ENCODE results near the gene MLLT3.
"Not testable (repeated sequence)": the region's sequence is repeated elsewhere in the genome, so short reads cannot be mapped to it uniquely, and the experiment has no call there.

MLLT3 gene

DNA sequence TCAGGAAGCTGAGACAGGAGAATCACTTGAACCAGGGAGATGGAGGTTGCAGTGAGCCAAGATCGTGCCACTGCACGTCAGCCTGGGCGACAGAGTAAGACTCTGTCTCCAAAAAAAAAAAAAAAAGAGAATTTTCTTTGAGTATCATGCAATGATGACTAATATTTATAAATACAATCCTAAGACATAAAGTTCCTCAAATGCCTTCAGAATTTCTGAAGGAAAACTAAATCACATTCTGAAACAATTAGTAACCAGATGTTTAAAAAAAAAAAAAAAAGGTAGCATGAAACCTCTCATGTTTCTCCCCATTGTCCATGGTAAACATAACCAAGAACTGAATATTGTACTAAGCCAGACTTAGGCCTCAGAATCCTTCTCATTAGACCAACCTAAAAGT, 23.1 kb downstream of the MLLT3 start:
- no peak for DNase-seq

- no peak for DNase-seq
These were observed 23.9 kb downstream of the MLLT3 start for GRCh38 chr9:20598367-20598766.

GRCh38 chr9:20597862-20598261, 24.4 kb downstream of the MLLT3 start:
- no peak for DNase-seq

DNA sequence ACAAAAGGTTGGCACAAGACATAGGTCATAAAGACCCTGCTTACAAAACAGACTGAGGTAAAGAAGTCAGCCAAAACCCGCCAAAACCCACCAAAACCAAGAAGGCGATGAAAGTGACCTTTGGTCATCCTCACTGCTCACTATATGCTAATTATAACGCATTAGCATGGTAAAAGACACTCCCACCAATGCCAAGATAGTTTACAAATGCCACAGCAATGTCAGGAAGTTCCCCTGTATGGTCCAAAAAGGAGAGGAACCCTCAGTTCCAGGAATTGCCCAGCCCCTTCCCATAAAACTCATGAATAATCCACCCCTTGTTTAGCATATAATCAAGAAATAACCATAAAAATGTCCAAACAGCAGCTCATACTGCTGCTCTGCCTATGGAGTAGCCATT, 27.7 kb downstream of the MLLT3 start:
- DNase-seq: no peak

DNA sequence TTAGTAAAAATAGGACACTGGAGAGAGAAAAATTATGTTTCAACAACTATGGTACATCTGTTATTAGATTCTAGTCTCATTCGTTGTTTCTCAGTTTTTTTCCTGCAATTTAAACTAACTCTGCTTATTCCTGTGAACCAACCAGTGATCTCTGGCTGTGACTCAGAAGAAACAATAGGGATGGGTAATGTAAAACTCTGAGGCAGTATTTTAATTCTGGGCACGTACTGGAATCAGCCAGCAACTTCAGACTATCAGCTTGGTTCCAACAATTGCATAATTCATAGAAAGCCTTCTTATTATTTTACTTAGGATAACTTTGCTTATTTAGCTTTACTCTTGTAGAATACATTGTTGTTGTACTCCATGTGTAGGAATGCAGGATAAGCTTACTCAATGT, 28.8 kb downstream of the MLLT3 start:
- peak in 3 of 51 donors; percentile 2 to 32 (median 3) for DNase-seq

DNA sequence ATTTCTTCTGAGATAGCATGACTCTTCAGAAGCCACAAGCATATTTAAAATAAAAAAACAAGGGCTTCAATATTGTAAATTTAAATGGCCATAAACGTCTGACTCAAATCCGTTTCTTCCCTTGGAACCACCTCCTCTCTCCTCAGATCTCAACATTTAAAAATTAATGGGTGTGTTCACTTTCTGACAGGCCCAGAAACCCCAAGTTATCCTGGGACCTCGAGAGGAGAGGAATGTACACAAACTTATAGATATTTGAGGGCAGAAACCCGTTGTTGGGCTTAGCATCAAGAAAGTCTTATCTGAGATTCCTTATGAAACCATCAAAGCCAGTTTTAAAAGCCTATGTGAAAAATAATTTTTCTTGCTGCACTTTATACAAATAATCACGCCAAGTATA, 29.2 kb downstream of the MLLT3 start:
- no peak for DNase-seq

DNA sequence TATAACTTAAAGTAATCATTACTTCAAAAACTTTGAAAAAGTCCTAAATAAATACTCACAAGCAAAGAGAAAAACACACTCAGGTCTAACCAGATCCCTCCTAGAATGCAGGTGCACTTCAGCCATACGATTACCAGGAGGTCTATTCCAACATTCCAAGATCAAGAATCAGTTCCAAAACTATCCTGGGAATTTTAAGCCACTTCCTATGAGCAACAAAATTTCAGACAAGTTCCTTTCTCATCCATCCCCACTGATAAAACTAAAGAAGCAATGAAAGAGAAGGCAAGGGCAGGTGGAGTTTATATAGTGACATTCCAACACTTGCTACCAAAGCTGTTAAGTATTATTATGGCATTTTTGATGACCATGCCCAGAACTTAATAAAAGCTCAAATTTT, 29.6 kb downstream of the MLLT3 start:
- no peak for DNase-seq

GRCh38 chr9:20591223-20591622, 31.1 kb downstream of the MLLT3 start:
- no peak for DNase-seq

DNA sequence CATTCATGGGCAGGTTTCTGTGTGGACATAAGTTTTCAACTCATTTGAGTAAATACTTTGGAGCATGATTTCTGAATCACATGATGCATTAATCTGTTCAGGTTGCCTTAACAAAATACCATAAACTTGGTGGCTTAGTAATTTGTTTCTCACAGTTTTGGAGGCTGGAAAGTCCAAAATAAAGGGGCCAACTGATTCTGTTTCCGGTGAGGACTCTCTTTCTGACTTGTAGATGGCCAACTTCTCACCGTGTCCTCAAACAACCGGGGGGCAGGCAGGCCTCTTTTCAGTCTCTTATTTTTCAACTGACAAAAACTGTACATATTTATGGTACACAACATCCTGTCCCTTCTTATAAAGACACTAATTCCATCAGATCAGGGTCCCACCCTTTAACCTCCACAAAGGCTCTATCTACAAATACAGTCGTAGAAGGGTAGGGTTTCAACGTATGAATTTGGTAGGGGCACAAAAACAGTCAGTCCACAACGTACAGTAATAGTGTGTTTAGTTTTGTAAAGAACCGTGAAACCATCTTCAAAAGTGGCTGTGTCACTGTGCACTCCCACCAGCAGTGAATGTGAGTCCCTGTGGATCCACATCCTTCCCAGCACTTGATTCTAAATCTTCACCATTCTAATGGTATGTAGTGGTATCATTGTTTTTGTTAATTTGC, 37.2 kb downstream of the MLLT3 start:
- DNase-seq: no peak

- DNase-seq: not testable (repeated sequence)
These were observed 39.2 kb downstream of the MLLT3 start for GRCh38 chr9:20583088-20583487.

GRCh38 chr9:20582150-20582549, 40.1 kb downstream of the MLLT3 start:
- no peak for DNase-seq

DNA sequence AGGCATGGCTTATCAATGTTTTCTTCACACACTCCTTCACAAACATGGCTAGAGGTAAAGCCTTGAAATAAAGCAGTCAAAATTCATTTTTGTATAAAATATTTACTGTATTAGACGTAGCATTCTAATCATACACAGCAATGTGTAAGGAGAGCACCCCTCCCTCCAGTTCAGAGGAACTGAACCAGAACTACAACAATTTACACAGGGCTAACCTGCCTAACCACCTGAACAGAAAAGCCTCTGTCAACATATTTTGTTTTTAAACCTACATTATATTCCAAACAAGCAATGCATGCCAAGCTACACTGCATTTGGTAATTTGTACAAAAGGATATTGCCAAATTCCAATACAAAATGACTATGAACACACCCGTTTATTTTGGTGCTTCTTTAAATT, 41.6 kb downstream of the MLLT3 start:
- DNase-seq: no peak

- DNase-seq: no peak
These were observed 42.6 kb downstream of the MLLT3 start for GRCh38 chr9:20579524-20580314.

DNA sequence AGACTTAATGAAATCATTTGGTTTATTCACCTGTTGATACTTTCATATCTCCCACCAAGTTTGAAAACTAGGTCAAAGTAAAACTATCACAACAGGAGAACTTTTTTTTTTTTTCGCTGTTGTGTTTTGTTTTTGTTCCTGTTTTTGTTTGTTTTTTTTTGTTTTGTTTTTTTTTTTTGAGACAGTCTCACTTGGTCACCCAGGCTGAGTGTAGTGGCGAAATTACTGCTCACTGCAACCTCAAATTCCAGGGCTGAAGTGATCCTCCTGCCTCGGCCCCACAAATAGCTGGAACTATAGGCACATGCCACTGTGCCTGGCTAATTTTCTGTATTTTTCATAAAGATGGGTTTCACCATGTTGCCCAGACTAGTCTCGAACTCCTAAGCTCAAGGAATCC, 49.3 kb downstream of the MLLT3 start:
- DNase-seq: no peak

GRCh38 chr9:20570756-20571155, 51.5 kb downstream of the MLLT3 start:
- no peak for DNase-seq

GRCh38 chr9:20570087-20570486, 52.2 kb downstream of the MLLT3 start:
- DNase-seq: no peak

DNA sequence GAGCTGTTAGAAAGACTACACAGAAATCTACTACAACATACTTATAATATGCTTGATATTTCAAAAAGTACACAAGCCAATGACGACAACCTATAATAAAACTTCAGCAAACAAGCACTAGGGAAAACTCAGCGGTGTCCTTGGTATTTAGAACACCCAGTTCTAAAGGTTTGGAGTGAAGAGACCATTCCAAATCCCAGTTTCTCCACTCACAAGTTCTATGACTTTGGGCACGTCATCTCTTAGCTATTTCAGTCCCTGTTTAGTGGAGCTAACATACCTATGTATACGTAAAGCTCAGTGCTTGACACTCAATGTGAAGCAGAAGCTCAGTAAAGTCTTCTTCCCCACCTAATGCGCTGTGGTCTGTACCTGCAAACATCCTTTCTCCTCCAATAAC, 52.8 kb downstream of the MLLT3 start:
- DNase-seq: no peak

GRCh38 chr9:20568400-20568799, 53.9 kb downstream of the MLLT3 start:
- no peak for DNase-seq

DNA sequence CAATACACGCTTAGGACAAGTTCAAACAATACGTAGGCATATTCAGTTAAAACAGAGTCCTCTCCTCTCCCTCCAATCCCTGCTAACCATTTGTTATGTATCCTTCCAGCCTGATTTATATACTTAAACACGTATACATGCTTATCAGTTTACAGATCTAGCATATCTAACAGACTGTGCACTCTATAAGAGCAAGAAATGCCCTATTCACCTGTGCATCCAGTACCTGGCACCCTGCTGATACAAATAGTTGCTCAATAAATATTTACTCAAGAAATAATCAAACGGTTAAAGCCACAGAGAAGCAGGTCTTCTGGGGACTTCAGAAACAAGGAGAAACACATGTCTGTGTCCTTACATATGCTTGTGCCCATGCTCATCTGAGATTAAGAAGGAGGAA, 55.9 kb downstream of the MLLT3 start:
- no peak for DNase-seq

DNA sequence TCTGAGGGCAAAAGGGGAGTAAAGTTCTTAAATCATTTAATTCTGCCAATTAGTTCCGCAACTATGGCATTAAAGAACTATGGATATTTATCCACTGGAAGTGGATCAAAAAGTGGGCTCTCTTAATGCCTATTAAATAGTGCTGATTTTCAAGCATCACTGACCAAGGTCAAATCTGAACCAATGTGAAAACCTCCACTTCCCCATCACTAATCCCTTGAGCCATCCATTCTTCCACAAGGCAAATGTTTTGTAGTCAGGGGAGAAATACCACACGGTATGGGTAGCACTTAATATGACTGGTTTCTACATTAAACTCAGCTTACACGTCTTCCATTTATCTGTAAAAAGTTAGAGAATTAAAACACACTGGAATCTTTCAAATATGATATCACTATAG, 57.6 kb downstream of the MLLT3 start:
- DNase-seq: no peak

GRCh38 chr9:20563917-20564316, 58.4 kb downstream of the MLLT3 start:
- no peak for DNase-seq

- no peak for DNase-seq
These were observed 60.2 kb downstream of the MLLT3 start for GRCh38 chr9:20562051-20562450.

- no peak for DNase-seq
These were observed 60.8 kb downstream of the MLLT3 start for GRCh38 chr9:20561531-20561930.
